GM23248 (cell line): ENCODE data around the gene IL1RAPL2.

Experiments
- EZH2 ChIP-seq: fragments of 200-600 bp; sonication (generic); IDR thresholded peaks from 2 replicates; pipeline ENCODE4 v1.6.1; 2018; ENCODE audit warnings: antibody characterized with exemption, mild to moderate bottlenecking; ENCODE audit not compliant: insufficient read depth, poor library complexity, severe bottlenecking
- EZH2phosphoT487 ChIP-seq: fragments of 200-600 bp; sonication (generic); IDR thresholded peaks from 2 replicates; pipeline ENCODE4 v1.6.1; 2018; ENCODE audit warnings: antibody characterized with exemption, moderate library complexity, mild to moderate bottlenecking, low read depth; ENCODE audit not compliant: insufficient read depth

DNA sequence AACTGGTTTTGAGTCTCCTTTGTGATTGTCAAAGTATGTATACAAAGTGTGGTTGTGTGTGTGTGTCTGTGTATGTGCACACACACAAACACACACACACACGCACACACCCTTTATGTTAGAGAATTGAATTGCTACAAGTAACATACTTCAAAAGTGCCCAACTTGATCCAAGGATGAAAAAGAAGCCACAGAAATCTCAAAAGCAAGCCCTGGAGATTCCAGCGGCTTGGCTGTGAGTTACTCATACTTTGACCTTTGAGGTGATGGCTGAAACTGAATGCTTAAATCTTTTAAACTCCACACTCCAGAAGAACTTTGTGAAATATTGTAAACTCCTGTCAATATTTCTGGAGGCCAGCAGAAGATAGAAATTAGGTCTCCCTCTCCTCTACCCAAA lies 1087.9 kb downstream of the IL1RAPL2 start:
- no peak for TF ChIP-seq EZH2
- TF ChIP-seq EZH2phosphoT487: no peak
